ENCODE data around the gene ZNF394.

DNA sequence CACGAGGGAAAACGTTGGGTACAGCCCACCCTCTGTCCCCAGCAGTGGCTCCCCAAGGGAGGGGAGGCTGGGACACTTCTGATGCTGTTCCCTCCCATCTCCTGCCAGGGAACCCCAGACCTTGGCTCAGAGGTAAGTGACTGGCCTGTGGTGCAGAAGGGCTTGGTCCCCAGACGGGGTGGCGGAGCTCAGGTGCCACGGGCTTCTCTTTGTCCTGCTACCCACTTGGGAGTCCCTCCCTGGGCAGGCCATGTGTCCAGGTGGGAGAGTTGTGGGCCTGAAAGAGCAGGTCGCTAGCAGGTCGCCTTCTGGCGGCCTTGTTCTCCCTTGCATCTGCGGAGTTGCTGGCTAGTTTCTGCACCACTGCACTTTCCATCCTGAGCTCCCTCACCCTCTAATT, 44.2 kb downstream of the ZNF394 start:
- no peak for TF ChIP-seq EZH2phosphoT487 (conservative IDR thresholded peaks at IDR 0.05; ENCODE audit: low read length)
- TF ChIP-seq, protein P1, sequence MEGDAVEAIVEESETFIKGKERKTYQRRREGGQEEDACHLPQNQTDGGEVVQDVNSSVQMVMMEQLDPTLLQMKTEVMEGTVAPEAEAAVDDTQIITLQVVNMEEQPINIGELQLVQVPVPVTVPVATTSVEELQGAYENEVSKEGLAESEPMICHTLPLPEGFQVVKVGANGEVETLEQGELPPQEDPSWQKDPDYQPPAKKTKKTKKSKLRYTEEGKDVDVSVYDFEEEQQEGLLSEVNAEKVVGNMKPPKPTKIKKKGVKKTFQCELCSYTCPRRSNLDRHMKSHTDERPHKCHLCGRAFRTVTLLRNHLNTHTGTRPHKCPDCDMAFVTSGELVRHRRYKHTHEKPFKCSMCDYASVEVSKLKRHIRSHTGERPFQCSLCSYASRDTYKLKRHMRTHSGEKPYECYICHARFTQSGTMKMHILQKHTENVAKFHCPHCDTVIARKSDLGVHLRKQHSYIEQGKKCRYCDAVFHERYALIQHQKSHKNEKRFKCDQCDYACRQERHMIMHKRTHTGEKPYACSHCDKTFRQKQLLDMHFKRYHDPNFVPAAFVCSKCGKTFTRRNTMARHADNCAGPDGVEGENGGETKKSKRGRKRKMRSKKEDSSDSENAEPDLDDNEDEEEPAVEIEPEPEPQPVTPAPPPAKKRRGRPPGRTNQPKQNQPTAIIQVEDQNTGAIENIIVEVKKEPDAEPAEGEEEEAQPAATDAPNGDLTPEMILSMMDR (IDR thresholded peaks at IDR 0.05; ENCODE audit: insufficient read depth, low read length, poor library complexity, severe bottlenecking): no peak

Data from SU-DHL-6 (cell line).